Activated CD8-positive, alpha-beta T cell treated with anti-CD3 and anti-CD28 coated beads, Interleukin-2, amount 10 ng/mL, durations not matched to agents 7 days and 5 days (primary cell): ENCODE results near the gene G0S2. TPM values are rescaled to one million over a fixed set of nuclear protein-coding genes. Genes with fewer than 3 reads are reported as not detected.

Experiments
- ATAC-seq: fragments of 150-1000 bp; cut with Tn5 transposase; one replicate; pipeline ENCODE4 v1.10.0; 2021; ENCODE audit warnings: moderate library complexity
- CTCF ChIA-PET: fragments of 350-600 bp; sonication (Branson Sonifier 250); formaldehyde crosslinking; loops from one replicate; lab custom pipeline; 2021; ENCODE audit warnings: antibody characterized with exemption; lab: Charles Lee
- POLR2A ChIA-PET: fragments of 350-600 bp; sonication (Branson Sonifier 250); formaldehyde crosslinking; loops from one replicate; lab custom pipeline; 2021; ENCODE audit warnings: antibody characterized with exemption; lab: Charles Lee
- DNase-seq: peaks from one replicate; pipeline ENCODE4 v3.0.0-alpha.2; 2020
- H3K27ac Mint-ChIP-seq: one replicate; pipeline ENCODE4 v1.8.0; 2021; ENCODE audit warnings: mild to moderate bottlenecking, mixed read lengths
- H3K27me3 Mint-ChIP-seq: one replicate; pipeline ENCODE4 v1.8.0; 2021; ENCODE audit warnings: low read depth, mixed read lengths
- H3K36me3 Mint-ChIP-seq: one replicate; pipeline ENCODE4 v1.8.0; 2021; ENCODE audit warnings: low read depth, mixed read lengths
- H3K4me1 Mint-ChIP-seq: one replicate; pipeline ENCODE4 v1.8.0; 2021; ENCODE audit warnings: low read depth, mixed read lengths
- H3K4me3 Mint-ChIP-seq: one replicate; pipeline ENCODE4 v1.8.0; 2021; ENCODE audit warnings: mild to moderate bottlenecking, mixed read lengths
- H3K9me3 Mint-ChIP-seq: one replicate; pipeline ENCODE4 v1.8.0; 2022; ENCODE audit warnings: mixed read lengths; ENCODE audit not compliant: insufficient read depth
- total RNA-seq, 2 experiments: library from RNA; stranded (reverse); gene quantifications; one replicate each; pipeline ENCODE4 v1.2.3, GENCODE V29; 2021

Gene G0S2
- total RNA-seq, 2 experiments from 2014 or later = not detected

GRCh38 chr1:209705033-209705598, 29.9 kb downstream of the G0S2 start:
- Mint-ChIP-seq H3K9me3 (no peaks in the 10 kb centered on the region), H3K27ac (no peak overlapping the region), H3K27me3 (no peaks in the 10 kb centered on the region), H3K4me1 (peaks cover 4% of the 10 kb centered on the region), H3K36me3 (no peaks in the 10 kb centered on the region), H3K4me3 (no peak overlapping the region)
- POLR2A ChIA-PET = no interaction called here
- CTCF ChIA-PET = interaction anchor here (1.0 to 1.7 kb wide), 2 partner anchors 40 to 135 kb away, joined by 4 to 5 read pairs; no protein-coding TSS in a partner anchor
- no peak for ATAC-seq
- DNase-seq = no peak

DNA sequence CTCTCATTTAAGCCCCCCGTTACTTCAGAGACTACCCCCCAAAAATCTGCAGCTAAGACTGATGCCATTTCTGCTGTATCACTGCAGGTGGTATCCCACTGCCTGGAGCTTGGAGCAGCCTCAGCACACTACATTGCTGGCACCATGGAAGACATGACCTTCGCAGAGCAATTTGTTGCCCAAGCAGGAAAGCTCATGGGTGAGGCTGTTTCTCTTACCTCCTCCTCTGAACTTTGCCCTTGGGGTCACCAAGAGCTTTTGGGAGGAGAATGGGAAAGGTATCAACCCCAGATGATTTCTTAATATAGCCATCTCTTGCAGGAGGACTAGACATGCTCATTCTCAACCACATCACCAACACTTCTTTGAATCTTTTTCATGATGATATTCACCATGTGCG, 31.4 kb downstream of the G0S2 start:
- POLR2A ChIA-PET = interaction anchor here (0.6 kb wide), 1 partner anchor 22 kb away, joined by 3 read pairs; no protein-coding TSS in a partner anchor
- Mint-ChIP-seq H3K27ac (no peak overlapping the region), H3K4me1 (peaks cover 7% of the 10 kb centered on the region), H3K36me3 (no peaks in the 10 kb centered on the region), H3K27me3 (no peaks in the 10 kb centered on the region), H3K4me3 (no peak overlapping the region), H3K9me3 (no peaks in the 10 kb centered on the region)
- DNase-seq = no peak
- ATAC-seq = no peak
- CTCF ChIA-PET = interaction anchor here (2.6 kb wide), 1 partner anchor 14 kb away, joined by 12 read pairs; no protein-coding TSS in a partner anchor

DNA sequence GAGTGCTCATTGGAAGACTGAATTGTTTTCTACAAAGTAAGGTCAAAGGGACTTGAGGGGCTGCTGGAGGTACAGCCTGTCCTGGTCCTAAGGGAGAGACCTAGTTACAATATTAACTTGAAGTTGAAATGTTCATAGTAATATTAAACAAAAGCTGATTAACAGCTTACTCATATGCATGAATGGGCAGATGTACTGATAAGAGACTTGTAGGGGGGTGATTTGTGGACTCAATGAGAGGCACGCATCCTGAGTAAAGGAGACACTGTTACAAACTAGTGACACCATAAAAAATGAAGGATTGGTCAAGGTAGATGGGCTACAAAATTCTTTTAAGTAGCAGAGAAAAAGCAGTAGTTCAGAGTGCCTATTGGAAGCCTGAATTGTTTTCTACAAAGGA, 32.1 kb downstream of the G0S2 start:
- POLR2A ChIA-PET = interaction anchor here (0.6 kb wide), 1 partner anchor 22 kb away, joined by 3 read pairs; no protein-coding TSS in a partner anchor
- CTCF ChIA-PET = interaction anchor here (2.6 kb wide), 1 partner anchor 14 kb away, joined by 12 read pairs; no protein-coding TSS in a partner anchor
- H3K4me3 Mint-ChIP-seq = no peak overlapping the region
- H3K4me1 Mint-ChIP-seq = peaks cover 7% of the 10 kb centered on the region
- H3K36me3 Mint-ChIP-seq = no peaks in the 10 kb centered on the region
- DNase-seq (no peak), ATAC-seq (no peak)
- H3K27ac Mint-ChIP-seq = no peak overlapping the region
- H3K9me3 Mint-ChIP-seq = no peaks in the 10 kb centered on the region
- no peaks in the 10 kb centered on the region for H3K27me3 Mint-ChIP-seq

DNA sequence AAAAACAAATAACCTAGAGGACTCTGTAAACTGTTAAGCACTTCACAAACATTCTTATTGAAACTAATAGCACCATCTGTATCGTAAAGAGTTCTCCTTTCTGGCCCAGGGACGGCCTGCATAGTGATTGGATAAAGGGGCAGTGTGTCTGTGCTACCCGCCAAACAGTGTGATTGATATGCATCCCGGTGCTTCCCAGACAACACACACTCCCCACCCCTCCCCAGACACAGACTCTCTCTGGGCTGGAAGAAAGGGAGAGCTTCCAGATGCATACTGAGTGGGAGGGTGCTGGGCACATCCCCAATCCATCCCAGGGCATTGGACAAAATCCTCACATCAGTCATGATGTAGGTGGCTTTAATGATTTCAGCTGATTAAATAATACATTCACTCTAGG, 33.1 kb downstream of the G0S2 start:
- Mint-ChIP-seq H3K27ac (no peak overlapping the region), H3K4me1 (peaks cover 7% of the 10 kb centered on the region), H3K27me3 (no peaks in the 10 kb centered on the region), H3K9me3 (no peaks in the 10 kb centered on the region), H3K4me3 (no peak overlapping the region), H3K36me3 (no peaks in the 10 kb centered on the region)
- DNase-seq = no peak
- POLR2A ChIA-PET = interaction anchor here (0.6 kb wide), 1 partner anchor 51 kb away, joined by 3 read pairs; no protein-coding TSS in a partner anchor
- CTCF ChIA-PET = interaction anchor here (1.6 to 2.6 kb wide), 2 partner anchors 15 to 41 kb away, joined by 5 to 12 read pairs; no protein-coding TSS in a partner anchor
- ATAC-seq = no peak

- no peak for ATAC-seq
- ChIA-PET CTCF (no interaction called here), POLR2A (no interaction called here)
Measured at GRCh38 chr1:209710093-209710492, 34.9 kb downstream of the G0S2 start.

GRCh38 chr1:209710847-209711246, 35.6 kb downstream of the G0S2 start:
- CTCF ChIA-PET = no interaction called here
- ATAC-seq (no peak), DNase-seq (no peak)
- H3K4me1 Mint-ChIP-seq = peaks cover 4% of the 10 kb centered on the region
- POLR2A ChIA-PET = no interaction called here
- H3K36me3 Mint-ChIP-seq = no peaks in the 10 kb centered on the region
- H3K4me3 Mint-ChIP-seq = no peak overlapping the region
- H3K9me3 Mint-ChIP-seq = no peaks in the 10 kb centered on the region
- H3K27me3 Mint-ChIP-seq = no peaks in the 10 kb centered on the region
- no peak overlapping the region for H3K27ac Mint-ChIP-seq

More at GRCh38 chr1:209710093-209710492, 34.9 kb downstream of the G0S2 start:
- no peaks in the 10 kb centered on the region for H3K9me3 Mint-ChIP-seq
- H3K36me3 Mint-ChIP-seq = no peaks in the 10 kb centered on the region
- H3K4me1 Mint-ChIP-seq = peaks cover 4% of the 10 kb centered on the region
- H3K27me3 Mint-ChIP-seq = no peaks in the 10 kb centered on the region
- no peak for DNase-seq
- no peak overlapping the region for H3K4me3 Mint-ChIP-seq
- no peak overlapping the region for H3K27ac Mint-ChIP-seq

DNA sequence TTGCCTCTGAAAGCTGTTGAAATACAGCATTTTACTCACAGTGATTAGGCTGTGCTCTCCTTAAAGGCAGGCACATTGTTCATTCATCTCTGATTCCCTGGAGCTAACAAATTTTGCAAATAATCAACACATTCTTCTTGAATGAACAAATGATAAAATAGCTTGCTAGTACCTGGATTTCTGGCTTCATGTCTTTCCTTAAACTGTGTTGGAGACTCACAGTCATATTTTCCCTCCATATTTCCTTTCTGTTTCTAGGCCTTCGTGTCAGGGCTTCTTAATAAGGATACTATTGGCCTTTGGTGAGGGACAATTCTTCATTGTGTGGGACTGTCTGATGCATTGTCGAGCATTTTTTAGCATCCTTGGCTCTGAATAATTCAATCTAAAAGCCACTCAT, 39.1 kb downstream of the G0S2 start:
- Mint-ChIP-seq H3K4me3 (no peak overlapping the region), H3K9me3 (no peaks in the 10 kb centered on the region), H3K27ac (no peak overlapping the region), H3K27me3 (no peaks in the 10 kb centered on the region), H3K4me1 (peaks cover 6% of the 10 kb centered on the region), H3K36me3 (no peaks in the 10 kb centered on the region)
- ChIA-PET POLR2A (interaction anchor here (0.6 kb wide), 1 partner anchor 16 kb away, joined by 3 read pairs; no protein-coding TSS in a partner anchor), CTCF (no interaction called here)
- no peak for ATAC-seq
- DNase-seq = no peak

GRCh38 chr1:209715314-209715713, 40.1 kb downstream of the G0S2 start:
- Mint-ChIP-seq H3K27me3 (no peaks in the 10 kb centered on the region), H3K9me3 (no peaks in the 10 kb centered on the region), H3K4me1 (peaks cover 3% of the 10 kb centered on the region), H3K27ac (no peak overlapping the region), H3K36me3 (no peaks in the 10 kb centered on the region), H3K4me3 (no peak overlapping the region)
- no peak for ATAC-seq
- ChIA-PET POLR2A (no interaction called here), CTCF (no interaction called here)
- DNase-seq = no peak

- no peaks in the 10 kb centered on the region for H3K9me3 Mint-ChIP-seq
- ChIA-PET POLR2A (no interaction called here), CTCF (no interaction called here)
- no peak overlapping the region for H3K4me3 Mint-ChIP-seq
- no peaks in the 10 kb centered on the region for H3K36me3 Mint-ChIP-seq
- no peak for DNase-seq
- no peak for ATAC-seq
- H3K4me1 Mint-ChIP-seq = peaks cover 2% of the 10 kb centered on the region
- no peaks in the 10 kb centered on the region for H3K27me3 Mint-ChIP-seq
- H3K27ac Mint-ChIP-seq = no peak overlapping the region
Measured at GRCh38 chr1:209717818-209718217, 42.6 kb downstream of the G0S2 start.

GRCh38 chr1:209720326-209720725, 45.1 kb downstream of the G0S2 start:
- CTCF ChIA-PET = no interaction called here
- DNase-seq (no peak), ATAC-seq (no peak)
- Mint-ChIP-seq H3K4me3 (no peak overlapping the region), H3K27ac (no peak overlapping the region), H3K4me1 (peaks cover 12% of the 10 kb centered on the region), H3K9me3 (no peaks in the 10 kb centered on the region), H3K36me3 (no peaks in the 10 kb centered on the region), H3K27me3 (no peaks in the 10 kb centered on the region)
- POLR2A ChIA-PET = no interaction called here

DNA sequence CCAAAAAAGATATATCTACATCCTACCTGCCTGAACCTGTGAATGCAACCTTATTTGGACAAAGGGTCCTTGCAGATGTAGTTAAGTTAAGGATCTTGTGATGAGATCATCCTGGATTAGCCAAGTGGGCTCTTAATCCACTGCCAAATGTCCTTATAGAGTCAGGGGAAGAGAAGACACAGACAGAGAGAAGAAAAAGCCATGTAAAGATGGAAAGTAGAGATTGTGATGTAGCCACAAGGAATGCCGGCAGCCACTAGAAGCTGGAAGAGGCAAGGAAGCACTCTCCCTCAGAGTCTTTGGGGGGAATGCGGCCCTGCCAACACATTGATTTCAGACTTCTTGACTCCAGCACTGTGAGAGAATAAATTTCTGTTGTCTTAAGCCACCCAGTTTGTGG, 45.6 kb downstream of the G0S2 start:
- no peaks in the 10 kb centered on the region for H3K27me3 Mint-ChIP-seq
- DNase-seq (no peak), ATAC-seq (no peak)
- H3K4me3 Mint-ChIP-seq = no peak overlapping the region
- ChIA-PET CTCF (interaction anchor here (0.8 to 1.0 kb wide), 3 partner anchors 27 to 79 kb away, joined by 3 to 4 read pairs (median 3); no protein-coding TSS in a partner anchor), POLR2A (no interaction called here)
- H3K27ac Mint-ChIP-seq = no peak overlapping the region
- H3K9me3 Mint-ChIP-seq = no peaks in the 10 kb centered on the region
- peaks cover 14% of the 10 kb centered on the region for H3K4me1 Mint-ChIP-seq
- H3K36me3 Mint-ChIP-seq = no peaks in the 10 kb centered on the region

GRCh38 chr1:209721323-209721722, 46.1 kb downstream of the G0S2 start:
- ATAC-seq (no peak), DNase-seq (no peak)
- H3K4me1 Mint-ChIP-seq = peaks cover 12% of the 10 kb centered on the region
- CTCF ChIA-PET = interaction anchor here (0.8 to 1.0 kb wide), 3 partner anchors 27 to 79 kb away, joined by 3 to 4 read pairs (median 3); no protein-coding TSS in a partner anchor
- no peaks in the 10 kb centered on the region for H3K27me3 Mint-ChIP-seq
- no peak overlapping the region for H3K4me3 Mint-ChIP-seq
- POLR2A ChIA-PET = no interaction called here
- no peaks in the 10 kb centered on the region for H3K9me3 Mint-ChIP-seq
- no peak overlapping the region for H3K27ac Mint-ChIP-seq
- no peaks in the 10 kb centered on the region for H3K36me3 Mint-ChIP-seq
